Thoracic aorta (tissue), 2 donors: ENCODE data around the gene ADRA2C. TPM values are rescaled to one million over a fixed set of nuclear protein-coding genes. Genes with fewer than 3 reads are reported as not detected.

ENCODE experiments used
- ATAC-seq: fragments of 150-250 bp; one replicate; pipeline ENCODE4 v1.8.0; 2017; ENCODE audit warnings: low read depth; ENCODE audit not compliant: insufficient number of reproducible peaks, low FRiP score
- DNase-seq: peaks from one replicate; pipeline ENCODE4 v3.0.0-alpha.2; 2020; ENCODE audit warnings: low spot score
- H3K27ac ChIP-seq, 2 donors: fragments of 200-600 bp; sonication (generic); 1 replicate in 1 of 2; 2 replicates in 1 of 2; pipeline ENCODE4 v1.5.1; 2016; ENCODE audit warnings: mild to moderate bottlenecking in 2 of 2, moderate library complexity in 2 of 2
- H3K27me3 ChIP-seq: fragments of 200-600 bp; sonication (generic); replicated peaks from 2 replicates; pipeline ENCODE4 v1.6.0; 2016; ENCODE audit warnings: mild to moderate bottlenecking; ENCODE audit not compliant: insufficient read depth
- H3K36me3 ChIP-seq: fragments of 200-600 bp; sonication (generic); one replicate; pipeline ENCODE4 v1.5.1; 2016
- H3K4me1 ChIP-seq, 2 donors: fragments of 200-600 bp; sonication (generic); 1 replicate in 1 of 2; 2 replicates in 1 of 2; pipeline versions ENCODE4 v1.5.1 to v1.6.0; 2016; ENCODE audit warnings: low read depth in 2 of 2, mild to moderate bottlenecking in 1 of 2; ENCODE audit not compliant: control insufficient read depth in 1 of 2
- H3K4me3 ChIP-seq: fragments of 200-600 bp; sonication (generic); 2 replicates; pipeline ENCODE4 v1.5.1; 2016; ENCODE audit warnings: mild to moderate bottlenecking
- H3K9me3 ChIP-seq: fragments of 200-600 bp; sonication (generic); 2 replicates; pipeline ENCODE4 v1.5.1; 2016
- total RNA-seq, 2 donors: library from RNA; depleted of rRNA; stranded (reverse); fragments of >200 nt; gene quantifications; one replicate each; pipeline versions ENCODE4 v1.1.0 to v1.2.3, GENCODE V29; 2016
- TF ChIP-seq, protein P1 (sequence below): fragments of 200-600 bp; sonication (generic); IDR thresholded peaks from one replicate; pipeline ENCODE4 v1.5.1; 2019; ENCODE audit warnings: antibody characterized with exemption

The ADRA2C gene
- total RNA-seq, 2 donors from 2014 or later, result 105 to 232 TPM

GRCh38 chr4:3777033-3777390 is 10.8 kb downstream of the ADRA2C start:
- no peak for ATAC-seq
- DNase-seq, result no peak
- Histone ChIP-seq H3K9me3 (no peaks in the 10 kb centered on the region), H3K27me3 (no peaks in the 10 kb centered on the region), H3K4me3 (no peak overlapping the region), H3K27ac (no peak overlapping the region), H3K36me3 (no peaks in the 10 kb centered on the region), H3K4me1 (peaks cover 5 to 14% of the 10 kb centered on the region in 2 donors)
- TF ChIP-seq, protein P1, sequence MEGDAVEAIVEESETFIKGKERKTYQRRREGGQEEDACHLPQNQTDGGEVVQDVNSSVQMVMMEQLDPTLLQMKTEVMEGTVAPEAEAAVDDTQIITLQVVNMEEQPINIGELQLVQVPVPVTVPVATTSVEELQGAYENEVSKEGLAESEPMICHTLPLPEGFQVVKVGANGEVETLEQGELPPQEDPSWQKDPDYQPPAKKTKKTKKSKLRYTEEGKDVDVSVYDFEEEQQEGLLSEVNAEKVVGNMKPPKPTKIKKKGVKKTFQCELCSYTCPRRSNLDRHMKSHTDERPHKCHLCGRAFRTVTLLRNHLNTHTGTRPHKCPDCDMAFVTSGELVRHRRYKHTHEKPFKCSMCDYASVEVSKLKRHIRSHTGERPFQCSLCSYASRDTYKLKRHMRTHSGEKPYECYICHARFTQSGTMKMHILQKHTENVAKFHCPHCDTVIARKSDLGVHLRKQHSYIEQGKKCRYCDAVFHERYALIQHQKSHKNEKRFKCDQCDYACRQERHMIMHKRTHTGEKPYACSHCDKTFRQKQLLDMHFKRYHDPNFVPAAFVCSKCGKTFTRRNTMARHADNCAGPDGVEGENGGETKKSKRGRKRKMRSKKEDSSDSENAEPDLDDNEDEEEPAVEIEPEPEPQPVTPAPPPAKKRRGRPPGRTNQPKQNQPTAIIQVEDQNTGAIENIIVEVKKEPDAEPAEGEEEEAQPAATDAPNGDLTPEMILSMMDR, result no peak

DNA sequence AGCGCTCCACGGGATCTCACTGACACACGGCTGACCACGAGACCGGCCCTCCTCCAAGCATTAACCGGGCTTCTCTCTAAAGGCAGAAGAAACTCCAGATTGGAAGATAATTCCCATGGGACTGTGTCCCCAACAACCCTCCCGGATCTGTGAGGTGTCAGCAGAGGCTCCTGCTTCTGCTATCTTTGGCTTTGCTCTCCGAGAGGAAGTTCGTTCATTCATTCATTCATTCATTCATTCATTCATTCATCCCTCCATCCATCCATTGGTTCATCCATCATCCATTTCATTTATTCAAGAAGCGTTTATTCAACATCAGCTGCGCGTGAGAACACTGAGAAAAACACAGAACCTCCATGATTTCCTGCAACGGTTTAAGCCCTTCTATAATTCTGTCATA is 11.5 kb downstream of the ADRA2C start:
- H3K36me3 ChIP-seq, result no peaks in the 10 kb centered on the region
- DNase-seq (no peak), ATAC-seq (no peak)
- H3K4me1 ChIP-seq, result peaks cover 0 to 8% of the 10 kb centered on the region in 2 donors
- no peak overlapping the region for H3K4me3 ChIP-seq
- no peaks in the 10 kb centered on the region for H3K27me3 ChIP-seq
- no peak overlapping the region for H3K27ac ChIP-seq
- TF ChIP-seq, protein P1, result no peak
- H3K9me3 ChIP-seq, result no peaks in the 10 kb centered on the region

GRCh38 chr4:3779509-3779908 is 13.3 kb downstream of the ADRA2C start:
- TF ChIP-seq, protein P1, result no peak
- Histone ChIP-seq H3K36me3 (no peaks in the 10 kb centered on the region), H3K27me3 (no peaks in the 10 kb centered on the region), H3K27ac (no peak overlapping the region), H3K4me3 (no peak overlapping the region), H3K9me3 (no peaks in the 10 kb centered on the region), H3K4me1 (no peaks in the 10 kb centered on the region)
- no peak for DNase-seq
- no peak for ATAC-seq

DNA sequence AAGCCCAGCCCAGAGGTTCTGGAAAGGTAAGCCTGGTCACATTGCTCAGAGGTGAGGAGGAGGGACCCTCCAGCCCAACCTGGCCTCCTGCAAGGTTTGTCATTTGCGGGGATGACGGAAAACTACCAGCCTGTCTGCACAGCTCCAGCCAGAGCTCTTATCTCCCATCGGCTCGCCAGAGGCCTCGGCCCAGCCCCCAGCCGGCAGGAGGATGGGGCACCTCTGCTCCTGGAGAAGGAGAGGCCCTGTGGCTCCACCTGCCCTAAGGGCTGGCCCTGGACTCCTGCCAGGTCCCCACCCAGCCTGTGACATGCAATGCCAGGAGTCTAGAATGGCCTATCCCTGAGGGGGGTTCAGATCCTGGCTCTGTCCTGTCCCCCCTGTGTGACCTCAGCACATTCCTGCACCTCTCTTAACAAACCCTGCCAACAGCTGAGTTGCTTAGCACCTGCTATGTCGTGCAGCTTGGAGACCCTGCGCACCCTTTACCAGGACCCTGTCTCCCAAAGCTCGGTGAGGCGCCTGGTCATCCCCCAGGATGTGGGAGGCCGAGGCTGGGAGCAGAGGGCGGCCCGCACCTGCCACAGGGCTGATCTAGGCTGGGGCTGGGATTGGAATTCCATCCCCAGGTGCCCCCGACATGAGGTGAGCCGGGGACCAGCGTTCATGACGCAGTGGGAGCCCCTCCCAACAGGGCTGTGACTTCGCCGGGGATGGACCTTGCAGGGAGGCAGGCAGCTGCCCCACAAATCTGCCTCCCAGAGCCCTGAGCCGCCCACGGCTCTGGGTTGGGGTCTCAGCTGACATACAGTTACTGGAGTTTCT is 14.4 kb downstream of the ADRA2C start:
- H3K27me3 ChIP-seq, result no peaks in the 10 kb centered on the region
- H3K4me1 ChIP-seq, result peaks cover 0 to 2% of the 10 kb centered on the region in 2 donors
- ATAC-seq (no peak), DNase-seq (no peak)
- no peaks in the 10 kb centered on the region for H3K36me3 ChIP-seq
- H3K27ac ChIP-seq, result no peak overlapping the region
- H3K9me3 ChIP-seq, result no peaks in the 10 kb centered on the region
- no peak overlapping the region for H3K4me3 ChIP-seq
- TF ChIP-seq, protein P1, result no peak

DNA sequence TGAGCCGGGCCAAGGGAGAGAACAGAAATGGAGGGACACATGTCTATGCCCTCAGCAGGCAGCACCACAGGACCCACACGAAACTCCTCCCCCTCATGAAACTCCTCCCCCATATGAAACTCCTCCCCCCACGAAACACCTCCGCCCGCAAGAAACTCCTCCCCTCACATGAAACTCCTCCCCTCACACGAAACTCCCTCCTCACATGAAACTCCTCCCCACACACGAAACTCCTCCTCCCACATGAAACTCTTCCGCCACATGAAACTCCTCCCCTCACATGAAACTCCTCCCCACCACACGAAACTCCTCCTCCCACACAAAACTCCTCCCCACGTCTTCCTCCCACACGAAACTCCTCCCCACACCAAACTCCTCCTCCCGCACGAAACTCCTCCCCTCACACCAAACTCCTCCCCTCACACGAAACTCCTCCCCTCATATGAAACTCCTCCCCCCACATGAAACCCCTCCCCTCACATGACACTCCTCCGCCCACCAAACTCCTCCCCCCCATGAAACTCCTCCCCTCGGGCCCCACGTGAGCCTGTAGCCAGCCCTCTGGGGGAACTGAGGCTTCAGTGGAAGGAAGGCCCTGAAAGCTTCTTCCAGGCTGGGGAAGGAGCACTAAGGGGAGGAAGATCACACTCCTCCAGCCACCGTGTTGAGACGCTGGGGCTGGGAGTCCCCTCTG is 15.2 kb downstream of the ADRA2C start:
- H3K36me3 ChIP-seq, result no peaks in the 10 kb centered on the region
- peaks cover 0 to 10% of the 10 kb centered on the region in 2 donors for H3K4me1 ChIP-seq
- H3K27ac ChIP-seq, result no peak overlapping the region
- H3K27me3 ChIP-seq, result no peaks in the 10 kb centered on the region
- H3K9me3 ChIP-seq, result no peaks in the 10 kb centered on the region
- no peak overlapping the region for H3K4me3 ChIP-seq
- TF ChIP-seq, protein P1, result no peak
- DNase-seq (no peak), ATAC-seq (no peak)
